ENCODE measurements around the gene FER1L5.

DNA sequence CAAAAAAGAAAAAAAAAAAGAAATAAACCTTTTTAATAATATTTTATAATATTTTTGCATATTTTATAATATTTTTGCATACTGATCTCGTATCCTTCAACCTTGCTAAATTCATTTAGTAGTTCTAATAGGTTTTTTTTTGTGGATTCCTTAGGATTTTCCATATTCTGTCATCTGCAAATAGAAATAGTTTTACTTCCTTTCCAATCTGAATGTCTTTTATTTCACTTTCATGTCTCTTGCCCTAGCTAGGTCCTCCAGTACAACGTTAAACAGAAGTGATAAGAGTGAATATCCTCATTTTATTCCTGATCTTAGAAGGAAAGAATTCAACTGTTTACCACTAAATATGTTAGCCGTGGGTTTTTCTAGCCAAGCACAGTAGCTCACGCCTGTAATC, 83.6 kb downstream of the FER1L5 start:
- TF ChIP-seq, protein P1, sequence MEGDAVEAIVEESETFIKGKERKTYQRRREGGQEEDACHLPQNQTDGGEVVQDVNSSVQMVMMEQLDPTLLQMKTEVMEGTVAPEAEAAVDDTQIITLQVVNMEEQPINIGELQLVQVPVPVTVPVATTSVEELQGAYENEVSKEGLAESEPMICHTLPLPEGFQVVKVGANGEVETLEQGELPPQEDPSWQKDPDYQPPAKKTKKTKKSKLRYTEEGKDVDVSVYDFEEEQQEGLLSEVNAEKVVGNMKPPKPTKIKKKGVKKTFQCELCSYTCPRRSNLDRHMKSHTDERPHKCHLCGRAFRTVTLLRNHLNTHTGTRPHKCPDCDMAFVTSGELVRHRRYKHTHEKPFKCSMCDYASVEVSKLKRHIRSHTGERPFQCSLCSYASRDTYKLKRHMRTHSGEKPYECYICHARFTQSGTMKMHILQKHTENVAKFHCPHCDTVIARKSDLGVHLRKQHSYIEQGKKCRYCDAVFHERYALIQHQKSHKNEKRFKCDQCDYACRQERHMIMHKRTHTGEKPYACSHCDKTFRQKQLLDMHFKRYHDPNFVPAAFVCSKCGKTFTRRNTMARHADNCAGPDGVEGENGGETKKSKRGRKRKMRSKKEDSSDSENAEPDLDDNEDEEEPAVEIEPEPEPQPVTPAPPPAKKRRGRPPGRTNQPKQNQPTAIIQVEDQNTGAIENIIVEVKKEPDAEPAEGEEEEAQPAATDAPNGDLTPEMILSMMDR (IDR thresholded peaks at IDR 0.05) = no peak
- TF ChIP-seq EZH2 (IDR thresholded peaks at IDR 0.05; ENCODE audit: borderline replicate concordance, insufficient read depth, low read depth, low read length, poor library complexity, severe bottlenecking) = no peak
